ENCODE measurements around the gene DUSP1. TPM values are rescaled to one million over a fixed set of nuclear protein-coding genes. Genes with fewer than 3 reads are reported as not detected.

DUSP1 gene
- total and polyA plus RNA-seq, 2 donors (not counting 3 experiments of a cell fraction or from before 2014, with no cell fraction given) = 36.1 to 196 TPM

- no peaks in the 10 kb centered on the region for H3K27me3 ChIP-seq (ENCODE audit: control insufficient read depth in 2 of 2, insufficient read depth in 2 of 2, low read length in 2 of 2)
- H3K4me1 ChIP-seq (ENCODE audit: control insufficient read depth, extremely low read depth, insufficient read depth, low read length) = peaks cover 9% of the 10 kb centered on the region
- H3K79me2 ChIP-seq (ENCODE audit: control insufficient read depth, insufficient read depth, low read length) = no peaks in the 10 kb centered on the region
- H3K9me1 ChIP-seq (replicated peaks; ENCODE audit: control insufficient read depth, extremely low read depth, insufficient read depth, low read length) = no peaks in the 10 kb centered on the region
- intact Hi-C loops (cut with micrococcal nuclease) = no loop called here
- H4K20me1 ChIP-seq (replicated peaks; ENCODE audit: control insufficient read depth, extremely low read depth, insufficient read depth, low read length) = no peaks in the 10 kb centered on the region
- no peak for TF ChIP-seq MYC (IDR thresholded peaks at IDR 0.05; ENCODE audit: low read depth, low read length)
- no peak for TF ChIP-seq FOS (IDR thresholded peaks at IDR 0.05; ENCODE audit: borderline replicate concordance, insufficient read depth, low read length)
- no peak for TF ChIP-seq EZH2 (IDR thresholded peaks at IDR 0.05; ENCODE audit: borderline replicate concordance, low read depth, low read length, severe bottlenecking)
- TF ChIP-seq CTCF (IDR thresholded peaks at IDR 0.05; ENCODE audit: extremely low read depth in 1 of 2, insufficient read depth in 1 of 2, low read depth in 1 of 2, low read length in 2 of 2) = no peak
- TF ChIP-seq POLR2AphosphoS5 (IDR thresholded peaks at IDR 0.05; ENCODE audit: insufficient read depth, low read depth, low read length) = no peak
- TF ChIP-seq, protein P1, sequence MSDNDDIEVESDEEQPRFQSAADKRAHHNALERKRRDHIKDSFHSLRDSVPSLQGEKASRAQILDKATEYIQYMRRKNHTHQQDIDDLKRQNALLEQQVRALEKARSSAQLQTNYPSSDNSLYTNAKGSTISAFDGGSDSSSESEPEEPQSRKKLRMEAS (IDR thresholded peaks at IDR 0.05; ENCODE audit: insufficient read depth, insufficient read length) = no peak
- TF ChIP-seq GATA2 (IDR thresholded peaks at IDR 0.05; ENCODE audit: insufficient read depth, insufficient read length, low read depth, low read length) = no peak
- no peak for TF ChIP-seq JUN (IDR thresholded peaks at IDR 0.05; ENCODE audit: borderline replicate concordance, insufficient read depth, insufficient read length, low read depth)
- no peak for TF ChIP-seq POLR2A (IDR thresholded peaks at IDR 0.05; ENCODE audit: low read depth, low read length)
- FAIRE-seq (no peak), DNase-seq (ENCODE audit: low read depth, low spot score) (no peak)
- H3K4me3 ChIP-seq (replicated peaks in 1 of 3; ENCODE audit: insufficient read depth in 1 of 3, low read depth in 1 of 3, low read length in 3 of 3) = no peak overlapping the region
- H3K36me3 ChIP-seq (ENCODE audit: control insufficient read depth in 2 of 2, extremely low read depth in 1 of 2, insufficient read depth in 2 of 2, low read length in 2 of 2) = no peaks in the 10 kb centered on the region
- H3K4me2 ChIP-seq (ENCODE audit: insufficient read depth, low read length) = no peak overlapping the region
- ChIA-PET CTCF (no interaction called here), POLR2A (no interaction called here)
- dilution Hi-C loops (cut with MboI; ENCODE audit: extremely low pct_ligation_motif_present, low sequenced_read_pairs) = no loop called here
- no peak overlapping the region for H2AFZ ChIP-seq (ENCODE audit: low read depth, low read length)
- no peaks in the 10 kb centered on the region for H3K9me3 ChIP-seq (replicated peaks; ENCODE audit: control insufficient read depth, insufficient read depth, low read length)
- BruUV-seq (replicated peaks) = no TSS peak
- no peak overlapping the region for H3K27ac ChIP-seq (ENCODE audit: insufficient read depth, low read depth, low read length)
- H3K9ac ChIP-seq (replicated peaks; ENCODE audit: extremely low read depth, insufficient read depth, low read length) = no peak overlapping the region
Observed at GRCh38 chr5:172736508-172737135, 34.4 kb downstream of the DUSP1 start.
